ENCODE data around the gene MYG1. TPM values are rescaled to one million over a fixed set of nuclear protein-coding genes. Genes with fewer than 3 reads are reported as not detected.
A peak's percentile ranks its signal among the peaks of the same experiment; 100 is the strongest.

MYG1 gene
- polyA plus RNA-seq, 4 donors: 42.4 to 87.0 (median 66.9) TPM

DNA sequence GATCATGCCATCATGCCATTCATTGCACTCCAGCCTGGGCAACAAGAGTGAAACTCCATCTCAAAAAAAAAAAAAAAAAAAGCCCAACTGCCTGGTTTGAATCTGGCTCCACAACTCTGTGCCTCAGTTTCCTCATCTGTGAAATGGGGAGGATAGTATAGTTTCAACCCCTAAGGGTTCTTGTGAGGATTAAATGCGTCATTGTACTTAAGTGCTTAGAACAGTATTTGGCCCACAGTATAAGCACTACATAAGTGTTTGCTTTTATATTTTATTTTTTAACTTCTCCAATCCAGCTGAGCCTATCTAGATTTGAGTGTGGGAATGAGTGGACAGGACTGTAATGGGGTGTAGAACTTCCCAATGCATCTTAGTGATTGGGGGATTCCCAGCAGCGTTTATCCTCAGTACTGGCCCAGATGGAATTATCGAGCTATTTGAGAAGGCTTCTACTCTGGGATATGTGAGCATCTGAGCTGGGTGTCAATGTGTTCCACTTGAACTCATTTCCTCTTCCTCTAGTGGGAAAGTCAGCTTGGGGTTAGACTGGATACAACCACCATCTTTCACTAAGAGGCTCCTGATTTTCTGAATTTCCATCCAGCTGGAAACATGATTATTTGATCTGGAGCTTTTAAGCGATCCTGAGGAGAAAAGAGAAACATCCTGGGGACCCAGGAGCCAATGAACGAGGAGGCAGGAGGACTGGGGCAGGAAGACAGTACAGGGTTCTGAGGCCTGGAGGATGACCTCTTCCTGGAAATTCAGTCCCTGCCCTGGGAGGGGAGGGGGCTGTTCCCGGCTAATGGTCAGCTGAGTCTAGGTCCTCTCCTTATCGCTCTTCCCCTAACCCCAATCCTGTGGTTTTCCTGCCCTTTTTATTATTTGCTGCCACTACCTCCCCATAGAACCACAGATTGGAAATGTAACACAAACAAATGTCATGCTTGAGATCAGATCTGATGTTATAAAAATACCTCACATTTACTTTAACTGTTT, 40.7 kb upstream of the MYG1 start:
- peaks cover under 1 to 18% (median 6%) of the 10 kb centered on the region in 3 donors for H3K36me3 ChIP-seq (ENCODE audit: control insufficient read depth in 3 of 3, insufficient read depth in 2 of 3, low read depth in 1 of 3, low read length in 3 of 3)
- peak overlapping the region in 1 of 3 donors; percentile 50 for H3K27ac ChIP-seq (ENCODE audit: low read depth in 1 of 3, low read length in 2 of 3)
- DNase-seq: no peak
- no peak for FAIRE-seq
- no peaks in the 10 kb centered on the region for H3K27me3 ChIP-seq (ENCODE audit: control insufficient read depth in 3 of 3, insufficient read depth in 3 of 3, low read length in 3 of 3)
- peaks cover 0 to 3% (median 0%) of the 10 kb centered on the region in 3 donors for H3K4me1 ChIP-seq (ENCODE audit: control insufficient read depth in 3 of 3, insufficient read depth in 2 of 3, low read depth in 1 of 3, low read length in 2 of 3)
- H3K4me3 ChIP-seq (ENCODE audit: low read depth in 1 of 3, low read length in 3 of 3): no peak overlapping the region
- WGBS, 3 donors: 62 to 83% (median 78%) methylated on average over 7 of the region's 7 CpGs
- H3K9me3 ChIP-seq (ENCODE audit: control insufficient read depth in 2 of 2, insufficient read depth in 1 of 2, low read depth in 1 of 2, low read length in 1 of 2): no peaks in the 10 kb centered on the region

DNA sequence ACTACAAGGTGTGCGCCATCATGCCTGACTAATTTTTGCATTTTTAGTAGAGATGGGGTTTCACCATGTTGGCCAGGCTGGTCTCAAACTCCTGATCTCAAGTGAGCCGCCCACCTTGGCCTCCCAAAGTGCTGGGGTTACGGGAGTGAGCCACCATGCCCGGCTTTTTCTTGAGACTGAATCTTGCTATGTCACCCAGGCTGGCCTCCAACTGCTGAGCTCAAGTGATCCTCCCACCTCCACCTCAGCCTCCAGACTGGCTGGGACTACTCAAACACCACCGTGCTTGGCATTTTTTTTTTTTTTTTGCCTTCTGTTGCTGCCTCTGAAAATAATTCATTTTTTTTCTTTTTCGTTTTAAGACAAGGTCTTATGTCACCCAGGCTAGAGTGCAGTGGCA, 39.6 kb upstream of the MYG1 start:
- Histone ChIP-seq H3K9me3 (ENCODE audit: control insufficient read depth in 2 of 2, insufficient read depth in 1 of 2, low read depth in 1 of 2, low read length in 1 of 2) (no peaks in the 10 kb centered on the region), H3K36me3 (ENCODE audit: control insufficient read depth in 3 of 3, insufficient read depth in 2 of 3, low read depth in 1 of 3, low read length in 3 of 3) (peaks cover 0 to 11% (median under 1%) of the 10 kb centered on the region in 3 donors), H3K27ac (ENCODE audit: low read depth in 1 of 3, low read length in 2 of 3) (no peak overlapping the region), H3K4me3 (ENCODE audit: low read depth in 1 of 3, low read length in 3 of 3) (no peak overlapping the region), H3K4me1 (ENCODE audit: control insufficient read depth in 3 of 3, insufficient read depth in 2 of 3, low read depth in 1 of 3, low read length in 2 of 3) (peaks cover 0 to 3% (median 0%) of the 10 kb centered on the region in 3 donors), H3K27me3 (ENCODE audit: control insufficient read depth in 3 of 3, insufficient read depth in 3 of 3, low read length in 3 of 3) (no peaks in the 10 kb centered on the region)
- WGBS, 3 donors: 87 to 90% (median 88%) methylated on average over 6 of the region's 6 CpGs
- no peak for DNase-seq
- no peak for FAIRE-seq

DNA sequence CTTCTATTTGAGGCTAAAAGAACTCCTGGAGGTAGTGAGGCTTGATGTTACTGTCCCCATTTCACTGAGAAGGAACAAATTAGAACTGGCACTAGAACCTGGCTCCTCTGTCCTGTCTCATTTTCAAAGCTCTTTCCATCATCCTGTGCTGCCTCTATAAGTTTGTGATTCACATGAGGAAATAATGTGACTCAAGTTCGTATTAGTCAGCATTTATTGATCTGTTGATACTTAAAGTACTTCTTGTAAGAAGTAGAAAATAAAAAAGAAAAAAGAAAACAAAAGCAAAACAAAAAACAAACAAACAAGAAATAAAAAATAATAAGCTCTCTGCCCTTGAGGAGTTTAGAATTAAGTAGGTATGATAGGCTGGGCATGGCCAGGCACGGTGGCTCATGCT, 33.7 kb upstream of the MYG1 start:
- FAIRE-seq (no peak), DNase-seq (peak in 1 of 2 donors; percentile 21)
- no peaks in the 10 kb centered on the region for H3K9me3 ChIP-seq (ENCODE audit: control insufficient read depth in 2 of 2, insufficient read depth in 1 of 2, low read depth in 1 of 2, low read length in 1 of 2)
- no peak overlapping the region for H3K4me3 ChIP-seq (ENCODE audit: low read depth in 1 of 3, low read length in 3 of 3)
- H3K4me1 ChIP-seq (ENCODE audit: control insufficient read depth in 3 of 3, insufficient read depth in 2 of 3, low read depth in 1 of 3, low read length in 2 of 3): no peaks in the 10 kb centered on the region
- WGBS, 3 donors: 52 to 77% (median 59%) methylated on average over 2 of the region's 2 CpGs
- H3K27ac ChIP-seq (ENCODE audit: low read depth in 1 of 3, low read length in 2 of 3): no peak overlapping the region
- H3K36me3 ChIP-seq (ENCODE audit: control insufficient read depth in 3 of 3, insufficient read depth in 2 of 3, low read depth in 1 of 3, low read length in 3 of 3): peaks cover 0 to 12% (median 0%) of the 10 kb centered on the region in 3 donors
- no peaks in the 10 kb centered on the region for H3K27me3 ChIP-seq (ENCODE audit: control insufficient read depth in 3 of 3, insufficient read depth in 3 of 3, low read length in 3 of 3)

DNA sequence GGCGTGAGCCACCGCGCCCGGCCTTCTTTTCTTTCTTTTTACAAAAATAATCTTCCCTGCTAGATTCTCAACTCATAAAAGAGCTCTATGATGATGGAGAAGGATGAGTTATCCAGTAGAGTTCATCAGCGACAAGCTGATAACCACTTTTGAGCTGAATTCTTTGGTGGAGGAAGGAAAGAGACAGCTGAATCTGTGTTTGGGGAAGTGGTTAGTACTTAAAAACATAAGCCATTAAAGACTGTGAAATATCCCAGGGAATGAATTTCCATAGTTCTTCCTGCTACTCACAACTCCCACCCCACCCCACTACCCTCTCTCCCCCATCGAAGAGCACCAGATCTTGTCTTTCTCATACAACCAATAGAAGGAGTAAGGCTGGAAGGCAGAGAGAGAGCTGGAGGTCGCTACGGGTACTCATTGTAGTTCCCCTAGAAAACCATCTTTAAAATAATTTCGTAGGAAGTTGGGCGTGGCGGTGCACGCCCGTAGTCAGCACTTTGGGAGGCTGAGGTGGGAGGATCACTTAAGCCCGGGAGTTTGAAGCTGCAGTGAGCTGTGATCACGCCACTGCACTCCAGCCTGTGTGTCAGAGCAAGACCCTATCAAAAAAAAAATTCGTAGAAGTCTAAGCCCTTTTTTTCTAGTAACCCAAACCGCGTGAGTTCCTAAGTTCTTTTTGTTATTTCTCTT, 32.0 kb upstream of the MYG1 start:
- Histone ChIP-seq H3K4me3 (ENCODE audit: low read depth in 1 of 3, low read length in 3 of 3) (peak overlapping the region; percentile 45 to 87 (median 73)), H3K27me3 (ENCODE audit: control insufficient read depth in 3 of 3, insufficient read depth in 3 of 3, low read length in 3 of 3) (no peaks in the 10 kb centered on the region), H3K27ac (ENCODE audit: low read depth in 1 of 3, low read length in 2 of 3) (no peak overlapping the region), H3K4me1 (ENCODE audit: control insufficient read depth in 3 of 3, insufficient read depth in 2 of 3, low read depth in 1 of 3, low read length in 2 of 3) (no peaks in the 10 kb centered on the region), H3K36me3 (ENCODE audit: control insufficient read depth in 3 of 3, insufficient read depth in 2 of 3, low read depth in 1 of 3, low read length in 3 of 3) (peaks cover 0 to 12% (median 0%) of the 10 kb centered on the region in 3 donors), H3K9me3 (ENCODE audit: control insufficient read depth in 2 of 2, insufficient read depth in 1 of 2, low read depth in 1 of 2, low read length in 1 of 2) (no peaks in the 10 kb centered on the region)
- WGBS, 3 donors: 35 to 41% (median 40%) methylated on average over 18 of the region's 18 CpGs
- FAIRE-seq (no peak), DNase-seq (peak in 1 of 2 donors; percentile 7)

DNA sequence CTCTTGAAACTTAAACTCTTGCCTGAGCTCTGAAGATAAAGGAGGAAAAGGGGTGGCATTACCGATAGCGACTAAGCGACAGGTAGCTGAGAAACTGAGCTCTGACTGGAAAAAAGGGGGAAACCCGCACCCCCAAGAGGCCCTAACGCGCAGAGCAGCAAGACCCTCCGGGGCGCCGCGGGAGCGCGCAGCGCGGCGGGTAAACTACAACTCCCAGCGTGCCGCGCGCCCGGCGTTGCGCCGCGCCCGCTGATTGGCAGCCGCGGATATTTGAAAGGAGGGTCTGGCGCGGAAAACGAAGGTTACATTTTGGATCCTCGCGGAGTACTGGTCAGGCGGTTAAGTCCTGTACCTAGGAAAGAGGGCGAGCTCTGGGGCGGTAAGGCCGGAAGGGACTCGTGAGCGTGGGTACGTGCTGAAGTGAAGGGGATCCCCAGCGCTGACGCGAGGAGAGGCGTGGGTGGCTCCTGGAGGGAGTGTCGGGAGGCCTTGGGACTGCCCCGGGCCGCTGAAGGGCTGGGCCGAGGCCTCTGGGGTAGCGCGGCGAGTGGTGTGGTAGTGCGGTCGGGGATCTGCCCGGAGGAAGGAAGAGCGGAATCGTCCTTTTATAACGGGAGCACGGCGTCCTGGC, 31.4 kb upstream of the MYG1 start, which contains the start of gene ESPL1:
Gene ESPL1 (plus strand): TSS at position 301 of the 631 bp plus-strand sequence. CDS start 468 bp downstream, outside the sequence.
- peak within 1 kb of the TSS; percentile 45 to 87 (median 73) for H3K4me3 ChIP-seq (ENCODE audit: low read depth in 1 of 3, low read length in 3 of 3)
- H3K4me1 ChIP-seq (ENCODE audit: control insufficient read depth in 3 of 3, insufficient read depth in 2 of 3, low read depth in 1 of 3, low read length in 2 of 3): no peaks in the 10 kb centered on the region
- peak within 1 kb of the TSS in 1 of 3 donors; percentile 26 for H3K27ac ChIP-seq (ENCODE audit: low read depth in 1 of 3, low read length in 2 of 3)
- no peaks in the 10 kb centered on the region for H3K9me3 ChIP-seq (ENCODE audit: control insufficient read depth in 2 of 2, insufficient read depth in 1 of 2, low read depth in 1 of 2, low read length in 1 of 2)
- FAIRE-seq (no peak), DNase-seq (peak; percentile 64 to 87)
- H3K27me3 ChIP-seq (ENCODE audit: control insufficient read depth in 3 of 3, insufficient read depth in 3 of 3, low read length in 3 of 3): no peaks in the 10 kb centered on the region
- peaks cover 0 to 13% (median 0%) of the 10 kb centered on the region in 3 donors for H3K36me3 ChIP-seq (ENCODE audit: control insufficient read depth in 3 of 3, insufficient read depth in 2 of 3, low read depth in 1 of 3, low read length in 3 of 3)
- WGBS, 3 donors: 0% methylated on average over 55 to 58 of the region's 58 CpGs

DNA sequence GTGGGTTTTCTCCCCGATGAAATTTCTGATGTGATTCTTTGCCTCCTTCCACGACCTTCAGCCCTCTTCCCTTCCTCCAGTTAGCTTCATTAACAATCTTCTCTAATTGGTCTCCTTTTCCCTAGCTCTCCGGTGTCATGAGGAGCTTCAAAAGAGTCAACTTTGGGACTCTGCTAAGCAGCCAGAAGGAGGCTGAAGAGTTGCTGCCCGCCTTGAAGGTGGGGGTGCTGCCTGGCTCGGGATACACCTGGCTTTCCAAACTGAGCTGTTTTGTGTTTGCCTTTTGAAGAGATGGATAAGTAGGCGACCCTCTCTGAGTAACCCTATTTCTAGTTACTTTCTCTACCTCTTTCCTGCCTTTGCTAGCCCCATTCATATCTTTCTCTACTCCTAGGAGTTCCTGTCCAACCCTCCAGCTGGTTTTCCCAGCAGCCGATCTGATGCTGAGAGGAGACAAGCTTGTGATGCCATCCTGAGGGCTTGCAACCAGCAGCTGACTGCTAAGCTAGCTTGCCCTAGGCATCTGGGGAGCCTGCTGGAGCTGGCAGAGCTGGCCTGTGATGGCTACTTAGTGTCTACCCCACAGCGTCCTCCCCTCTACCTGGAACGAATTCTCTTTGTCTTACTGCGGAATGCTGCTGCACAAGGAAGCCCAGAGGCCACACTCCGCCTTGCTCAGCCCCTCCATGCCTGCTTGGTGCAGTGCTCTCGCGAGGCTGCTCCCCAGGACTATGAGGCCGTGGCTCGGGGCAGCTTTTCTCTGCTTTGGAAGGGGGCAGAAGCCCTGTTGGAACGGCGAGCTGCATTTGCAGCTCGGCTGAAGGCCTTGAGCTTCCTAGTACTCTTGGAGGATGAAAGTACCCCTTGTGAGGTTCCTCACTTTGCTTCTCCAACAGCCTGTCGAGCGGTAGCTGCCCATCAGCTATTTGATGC, 30.6 kb upstream of the MYG1 start:
- peak overlapping the region in 2 of 3 donors; percentile 73 to 87 for H3K4me3 ChIP-seq (ENCODE audit: low read depth in 1 of 3, low read length in 3 of 3)
- no peak overlapping the region for H3K27ac ChIP-seq (ENCODE audit: low read depth in 1 of 3, low read length in 2 of 3)
- no peaks in the 10 kb centered on the region for H3K27me3 ChIP-seq (ENCODE audit: control insufficient read depth in 3 of 3, insufficient read depth in 3 of 3, low read length in 3 of 3)
- H3K9me3 ChIP-seq (ENCODE audit: control insufficient read depth in 2 of 2, insufficient read depth in 1 of 2, low read depth in 1 of 2, low read length in 1 of 2): no peaks in the 10 kb centered on the region
- FAIRE-seq (no peak), DNase-seq (no peak)
- H3K4me1 ChIP-seq (ENCODE audit: control insufficient read depth in 3 of 3, insufficient read depth in 2 of 3, low read depth in 1 of 3, low read length in 2 of 3): no peaks in the 10 kb centered on the region
- 59 to 64% (median 63%) methylated on average over 20 of the region's 20 CpGs for WGBS, 3 donors
- peaks cover 0 to 17% (median 0%) of the 10 kb centered on the region in 3 donors for H3K36me3 ChIP-seq (ENCODE audit: control insufficient read depth in 3 of 3, insufficient read depth in 2 of 3, low read depth in 1 of 3, low read length in 3 of 3)

DNA sequence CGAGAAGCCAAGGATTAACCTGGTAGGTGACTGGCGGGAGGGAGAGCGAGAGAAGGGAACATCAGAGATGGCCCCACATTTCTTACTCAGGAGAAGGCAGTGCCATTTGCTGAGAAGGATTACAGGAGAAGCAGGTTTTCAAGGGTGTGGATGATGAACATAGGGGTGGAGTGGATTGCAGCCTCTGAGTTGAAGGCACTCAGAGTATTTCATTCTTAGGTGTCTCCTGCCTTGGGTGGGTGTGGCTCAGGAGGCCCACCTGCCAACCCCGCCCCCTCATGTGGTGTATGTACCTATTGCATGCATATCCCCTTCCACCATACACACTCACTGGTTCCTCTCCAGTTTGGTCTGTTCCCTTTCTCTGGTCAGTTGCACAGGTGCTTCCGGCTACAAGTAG, 25.1 kb upstream of the MYG1 start:
- Histone ChIP-seq H3K27me3 (ENCODE audit: control insufficient read depth in 3 of 3, insufficient read depth in 3 of 3, low read length in 3 of 3) (no peaks in the 10 kb centered on the region), H3K27ac (ENCODE audit: low read depth in 1 of 3, low read length in 2 of 3) (no peak overlapping the region), H3K36me3 (ENCODE audit: control insufficient read depth in 3 of 3, insufficient read depth in 2 of 3, low read depth in 1 of 3, low read length in 3 of 3) (peaks cover 0 to 41% (median 0%) of the 10 kb centered on the region in 3 donors), H3K4me3 (ENCODE audit: low read depth in 1 of 3, low read length in 3 of 3) (no peak overlapping the region), H3K9me3 (ENCODE audit: control insufficient read depth in 2 of 2, insufficient read depth in 1 of 2, low read depth in 1 of 2, low read length in 1 of 2) (no peaks in the 10 kb centered on the region), H3K4me1 (ENCODE audit: control insufficient read depth in 3 of 3, insufficient read depth in 2 of 3, low read depth in 1 of 3, low read length in 2 of 3) (peaks cover 0 to 4% (median 0%) of the 10 kb centered on the region in 3 donors)
- 96 to 97% (median 97%) methylated on average over 5 of the region's 5 CpGs for WGBS, 3 donors
- FAIRE-seq (no peak), DNase-seq (no peak)
